ENCODE measurements around the gene CDH4. TPM values are rescaled to one million over a fixed set of nuclear protein-coding genes. Genes with fewer than 3 reads are reported as not detected.

CDH4 gene
- total and polyA plus RNA-seq, 2 of the 8 experiments (the other 6 are each of a cell fraction or from before 2014, with no cell fraction given), result 4.3 to 7.9 TPM

GRCh38 chr20:61217848-61218247 lies 34.2 kb upstream of the CDH4 start (continued):
- no peak for TF ChIP-seq POU5F1 (IDR thresholded peaks at IDR 0.05; ENCODE audit: low read depth, low read length)
- TF ChIP-seq, protein P1, sequence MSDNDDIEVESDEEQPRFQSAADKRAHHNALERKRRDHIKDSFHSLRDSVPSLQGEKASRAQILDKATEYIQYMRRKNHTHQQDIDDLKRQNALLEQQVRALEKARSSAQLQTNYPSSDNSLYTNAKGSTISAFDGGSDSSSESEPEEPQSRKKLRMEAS (IDR thresholded peaks at IDR 0.05), result no peak

Data from H1 (cell line).